ENCODE measurements around the gene MAL.
"Not testable (repeated sequence)": the region's sequence is repeated elsewhere in the genome, so short reads cannot be mapped to it uniquely, and the experiment has no call there.

Gene MAL

DNA sequence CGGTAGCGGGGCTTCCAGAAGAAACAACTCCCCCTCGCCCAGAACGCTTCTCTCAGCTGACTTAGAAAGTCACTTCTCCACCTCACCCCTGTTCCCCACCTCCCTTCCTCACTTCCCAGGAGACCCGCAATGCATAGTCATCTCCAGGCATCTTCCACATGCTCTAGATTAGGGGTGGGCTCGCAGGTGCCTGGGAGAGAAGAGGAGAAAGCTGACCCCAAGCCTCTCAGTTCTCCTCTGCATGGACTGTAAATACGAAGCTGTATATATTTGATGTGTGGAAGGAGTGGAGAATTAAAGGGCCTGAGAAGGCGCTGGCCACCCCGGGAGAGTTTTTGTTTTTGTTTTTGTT, 1.8 kb downstream of the MAL start:
- Mint-ChIP-seq H3K27ac (no peak overlapping the region), H3K27me3 (peaks cover 50 to 73% of the 10 kb centered on the region in 2 donors)

DNA sequence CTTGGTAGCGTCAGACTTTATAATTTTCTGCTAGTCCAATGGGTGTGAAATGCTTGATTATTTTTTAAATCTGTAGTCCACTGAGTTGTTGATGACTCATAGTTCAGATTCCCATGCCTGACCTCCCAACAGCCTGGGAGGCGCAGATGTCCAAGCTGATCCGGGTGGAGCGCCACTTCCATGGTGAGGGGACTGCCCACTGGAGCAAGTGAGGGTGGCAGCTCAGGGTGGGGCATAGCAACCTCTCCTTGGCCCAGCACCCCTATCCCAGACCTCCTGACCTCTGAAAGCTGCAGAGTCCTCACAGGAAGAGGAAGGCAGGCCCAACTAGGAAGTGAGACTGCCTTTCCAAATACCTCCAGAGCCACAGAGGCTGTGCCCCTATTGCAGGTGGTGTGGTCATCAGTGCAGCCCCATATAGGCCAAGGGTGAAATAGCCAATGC, 4.4 kb downstream of the MAL start:
- H3K4me3 Mint-ChIP-seq = no peak overlapping the region
- H3K36me3 Mint-ChIP-seq = no peaks in the 10 kb centered on the region
- peaks cover 28 to 54% of the 10 kb centered on the region in 2 donors for H3K27me3 Mint-ChIP-seq
- H3K4me1 Mint-ChIP-seq = peaks cover 5 to 14% of the 10 kb centered on the region in 2 donors
- H3K27ac Mint-ChIP-seq = no peak overlapping the region
- DNase-seq = no peak
- no peaks in the 10 kb centered on the region for H3K9me3 Mint-ChIP-seq
- ATAC-seq (replicated peaks) = no peak

More for the DNA sequence above, 1.8 kb downstream of the MAL start:
- Mint-ChIP-seq H3K4me1 (peaks cover 5 to 14% of the 10 kb centered on the region in 2 donors), H3K4me3 (no peak overlapping the region), H3K9me3 (no peaks in the 10 kb centered on the region), H3K36me3 (no peaks in the 10 kb centered on the region)
- DNase-seq = no peak
- ATAC-seq (replicated peaks) = no peak

DNA sequence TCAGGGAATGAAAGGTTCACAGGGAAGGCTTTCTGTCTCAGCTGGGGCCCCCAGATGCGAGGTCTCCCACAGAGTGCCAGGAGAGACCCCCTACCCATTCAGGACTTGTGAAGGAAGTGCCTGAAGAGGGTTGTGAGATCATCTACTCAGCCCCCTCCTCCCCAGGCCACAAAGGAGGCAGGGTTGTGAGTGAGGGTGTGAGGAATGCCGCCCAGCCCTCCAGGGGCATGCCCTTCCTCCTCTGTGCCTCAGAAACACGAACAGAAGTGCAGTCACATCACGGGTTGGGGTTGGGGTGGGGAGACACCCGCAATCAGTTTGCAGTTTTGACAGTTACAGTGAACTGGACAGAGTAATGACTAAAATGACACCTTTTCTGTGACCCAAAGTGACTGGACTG, 5.0 kb downstream of the MAL start:
- Mint-ChIP-seq H3K4me3 (no peak overlapping the region), H3K27ac (no peak overlapping the region), H3K36me3 (no peaks in the 10 kb centered on the region), H3K9me3 (no peaks in the 10 kb centered on the region), H3K27me3 (peaks cover 28 to 51% of the 10 kb centered on the region in 2 donors), H3K4me1 (peaks cover 5 to 14% of the 10 kb centered on the region in 2 donors)
- DNase-seq (no peak), ATAC-seq (replicated peaks) (no peak)

DNA sequence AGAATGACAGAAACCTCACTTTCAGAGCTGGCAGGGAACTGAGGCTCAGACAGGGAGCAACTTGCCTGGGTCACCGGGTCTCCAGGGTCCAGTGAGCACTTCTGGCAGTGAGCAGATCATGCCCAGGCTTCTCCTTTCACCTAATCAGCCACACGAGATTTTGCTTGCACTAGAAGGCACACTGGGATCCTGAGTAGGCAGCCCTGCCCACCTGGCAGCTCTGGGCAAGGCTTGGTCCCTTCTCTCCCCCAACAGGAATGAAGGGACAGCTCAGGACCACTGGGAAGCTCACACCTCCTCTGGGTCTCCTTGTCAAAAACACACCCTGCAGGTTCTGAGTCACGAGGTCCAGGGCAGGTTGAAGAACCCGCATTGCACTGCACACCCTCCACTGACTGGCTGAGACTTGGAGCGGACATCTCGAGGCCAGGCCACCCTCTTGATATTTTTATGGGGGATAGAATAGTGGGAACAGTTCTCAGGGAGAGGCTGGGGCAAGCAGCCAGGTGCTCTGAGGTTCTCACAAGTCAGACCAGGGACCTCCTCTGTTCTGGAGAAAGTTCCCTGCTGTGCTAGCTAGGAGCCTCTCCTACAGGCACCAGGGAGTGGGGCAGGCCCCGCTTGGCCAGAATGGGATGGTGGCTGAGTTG, 5.7 kb downstream of the MAL start:
- H3K4me1 Mint-ChIP-seq = peaks cover 0 to 7% of the 10 kb centered on the region in 2 donors
- ATAC-seq (replicated peaks) = no peak

GRCh38 chr2:95031726-95032116, 6.2 kb downstream of the MAL start:
- Mint-ChIP-seq H3K27ac (peak overlapping the region; percentile 31), H3K4me1 (peaks cover 0 to 1% of the 10 kb centered on the region in 2 donors), H3K9me3 (peaks cover 3 to 4% of the 10 kb centered on the region in 2 donors), H3K36me3 (no peaks in the 10 kb centered on the region), H3K4me3 (no peak overlapping the region), H3K27me3 (peaks cover 17 to 38% of the 10 kb centered on the region in 2 donors)
- DNase-seq = no peak
- no peak for ATAC-seq (replicated peaks)

More for the DNA sequence above, 5.7 kb downstream of the MAL start:
- Mint-ChIP-seq H3K27me3 (peaks cover 22 to 44% of the 10 kb centered on the region in 2 donors), H3K9me3 (no peaks in the 10 kb centered on the region), H3K36me3 (no peaks in the 10 kb centered on the region), H3K27ac (peak overlapping the region; percentile 31), H3K4me3 (no peak overlapping the region)
- DNase-seq = no peak

- H3K27ac Mint-ChIP-seq = no peak overlapping the region
- DNase-seq (no peak), ATAC-seq (replicated peaks) (no peak)
- H3K9me3 Mint-ChIP-seq = peaks cover 7 to 10% of the 10 kb centered on the region in 2 donors
- H3K4me3 Mint-ChIP-seq = no peak overlapping the region
- peaks cover 11 to 32% of the 10 kb centered on the region in 2 donors for H3K27me3 Mint-ChIP-seq
- no peaks in the 10 kb centered on the region for H3K4me1 Mint-ChIP-seq
- H3K36me3 Mint-ChIP-seq = no peaks in the 10 kb centered on the region
These were observed 6.8 kb downstream of the MAL start for GRCh38 chr2:95032341-95032740.

DNA sequence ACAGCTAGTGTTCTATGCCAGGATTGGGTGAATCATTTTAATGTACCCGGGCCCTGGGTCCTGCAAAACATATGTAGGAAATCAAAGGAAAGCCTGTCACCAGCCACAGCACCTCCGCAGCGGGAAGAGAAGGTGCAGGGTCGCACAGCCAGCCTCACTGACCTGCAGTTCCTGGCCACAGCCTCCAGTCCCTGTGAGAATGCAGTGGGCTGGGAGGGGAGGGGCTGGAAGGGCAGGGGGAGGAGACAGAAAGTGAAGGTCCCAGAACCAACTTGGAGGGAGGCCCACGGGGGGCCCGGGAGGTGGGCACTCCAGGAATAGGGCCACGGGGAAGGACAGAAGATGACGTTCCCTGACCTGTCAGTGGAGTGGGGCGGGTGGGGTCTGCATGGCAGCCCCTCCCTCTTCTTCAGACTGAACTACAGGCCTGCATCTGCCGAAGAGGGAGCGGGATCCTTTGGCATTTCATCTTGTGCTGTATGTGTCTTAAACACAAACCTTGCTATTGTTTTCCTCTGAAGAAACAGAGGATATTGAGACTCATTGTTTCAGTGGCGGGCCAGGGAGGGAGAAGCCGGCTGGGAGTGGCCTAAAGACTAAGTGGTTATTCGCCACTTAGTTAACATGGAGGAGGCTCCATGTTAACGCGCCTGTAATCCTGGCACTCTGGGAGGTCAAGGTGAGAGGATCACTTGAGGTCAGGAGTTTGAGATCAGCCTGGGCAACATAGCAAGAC, 7.5 kb downstream of the MAL start:
- no peaks in the 10 kb centered on the region for H3K4me1 Mint-ChIP-seq
- no peaks in the 10 kb centered on the region for H3K36me3 Mint-ChIP-seq
- peaks cover 14 to 17% of the 10 kb centered on the region in 2 donors for H3K9me3 Mint-ChIP-seq
- DNase-seq (no peak), ATAC-seq (replicated peaks) (no peak)
- no peak overlapping the region for H3K27ac Mint-ChIP-seq
- no peak overlapping the region for H3K4me3 Mint-ChIP-seq
- H3K27me3 Mint-ChIP-seq = peaks cover 7 to 27% of the 10 kb centered on the region in 2 donors

- ATAC-seq (replicated peaks) (no peak), DNase-seq (no peak)
- H3K27ac Mint-ChIP-seq = no peak overlapping the region
- peaks cover 15 to 27% of the 10 kb centered on the region in 2 donors for H3K27me3 Mint-ChIP-seq
- H3K36me3 Mint-ChIP-seq = peaks cover 0 to 2% of the 10 kb centered on the region in 2 donors
- peaks cover 26 to 28% of the 10 kb centered on the region in 2 donors for H3K9me3 Mint-ChIP-seq
- H3K4me1 Mint-ChIP-seq = no peaks in the 10 kb centered on the region
- H3K4me3 Mint-ChIP-seq = no peak overlapping the region
These were observed 8.7 kb downstream of the MAL start for GRCh38 chr2:95034221-95034620.

DNA sequence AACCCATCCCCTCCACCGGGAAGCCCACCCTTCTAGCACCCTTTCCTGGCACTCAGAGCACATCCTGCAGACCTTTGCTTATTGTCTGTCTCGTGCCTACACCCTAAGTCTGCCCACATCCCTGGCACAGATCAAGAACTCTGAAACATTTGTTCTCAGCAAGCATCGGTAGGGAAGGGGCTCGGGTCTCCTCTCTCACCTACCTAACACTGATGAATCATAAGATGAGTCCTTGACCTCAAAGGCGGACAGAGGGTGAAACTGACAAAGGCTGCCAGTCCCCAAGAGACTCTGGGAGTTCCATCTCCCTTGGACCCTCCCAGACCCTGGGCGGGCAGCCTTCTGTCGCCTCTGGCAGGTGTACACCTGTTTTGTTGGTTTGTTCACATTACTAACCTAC, 9.3 kb downstream of the MAL start:
- Mint-ChIP-seq H3K4me3 (no peak overlapping the region), H3K36me3 (peaks cover 0 to 2% of the 10 kb centered on the region in 2 donors), H3K4me1 (no peaks in the 10 kb centered on the region), H3K27me3 (peaks cover 16 to 27% of the 10 kb centered on the region in 2 donors), H3K9me3 (peaks cover 29 to 32% of the 10 kb centered on the region in 2 donors), H3K27ac (no peak overlapping the region)
- ATAC-seq (replicated peaks) (no peak), DNase-seq (no peak)

GRCh38 chr2:95036596-95037383, 11.3 kb downstream of the MAL start:
- Mint-ChIP-seq H3K9me3 (peaks cover 30 to 35% of the 10 kb centered on the region in 2 donors), H3K36me3 (peaks cover 0 to 2% of the 10 kb centered on the region in 2 donors), H3K27ac (peak overlapping the region; percentile 0), H3K27me3 (peaks cover 10 to 11% of the 10 kb centered on the region in 2 donors), H3K4me3 (no peak overlapping the region), H3K4me1 (no peaks in the 10 kb centered on the region)
- DNase-seq (no peak), ATAC-seq (replicated peaks) (no peak)

DNA sequence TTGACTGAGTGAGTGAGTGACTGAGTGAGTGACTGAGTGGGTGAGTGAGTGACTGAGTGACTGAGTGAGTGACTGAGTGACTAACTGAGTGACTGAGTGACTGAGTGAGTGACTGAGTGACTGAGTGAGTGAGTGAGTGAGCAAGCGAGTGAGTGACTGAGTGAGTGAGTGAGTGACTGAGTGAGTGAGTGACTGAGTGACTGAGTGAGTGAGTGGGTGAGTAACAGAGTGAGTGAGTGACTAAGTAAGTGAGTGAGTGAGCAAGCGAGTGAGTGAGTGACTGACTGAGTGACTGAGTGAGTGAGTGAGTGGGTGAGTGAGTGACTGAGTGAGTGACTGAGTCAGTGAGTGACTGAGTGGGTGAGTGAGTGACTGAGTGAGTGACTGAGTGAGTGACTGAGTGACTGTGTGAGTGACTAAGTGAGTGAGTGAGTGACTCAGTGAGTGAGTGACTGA, 11.9 kb downstream of the MAL start:
- Mint-ChIP-seq H3K27ac (no peak overlapping the region), H3K9me3 (peaks cover 30 to 35% of the 10 kb centered on the region in 2 donors), H3K36me3 (peaks cover 0 to 2% of the 10 kb centered on the region in 2 donors), H3K4me3 (no peak overlapping the region), H3K27me3 (peaks cover 5 to 10% of the 10 kb centered on the region in 2 donors), H3K4me1 (no peaks in the 10 kb centered on the region)
- ATAC-seq (replicated peaks) = no peak
- DNase-seq = no peak

- H3K27ac Mint-ChIP-seq; H3K36me3 Mint-ChIP-seq; ATAC-seq (replicated peaks); DNase-seq; H3K4me1 Mint-ChIP-seq; H3K4me3 Mint-ChIP-seq: not testable (repeated sequence)
- H3K27me3 Mint-ChIP-seq = peaks cover 3 to 12% of the 10 kb centered on the region in 2 donors
- peaks cover 30 to 35% of the 10 kb centered on the region in 2 donors for H3K9me3 Mint-ChIP-seq
These were observed 12.5 kb downstream of the MAL start for GRCh38 chr2:95037841-95038585.

DNA sequence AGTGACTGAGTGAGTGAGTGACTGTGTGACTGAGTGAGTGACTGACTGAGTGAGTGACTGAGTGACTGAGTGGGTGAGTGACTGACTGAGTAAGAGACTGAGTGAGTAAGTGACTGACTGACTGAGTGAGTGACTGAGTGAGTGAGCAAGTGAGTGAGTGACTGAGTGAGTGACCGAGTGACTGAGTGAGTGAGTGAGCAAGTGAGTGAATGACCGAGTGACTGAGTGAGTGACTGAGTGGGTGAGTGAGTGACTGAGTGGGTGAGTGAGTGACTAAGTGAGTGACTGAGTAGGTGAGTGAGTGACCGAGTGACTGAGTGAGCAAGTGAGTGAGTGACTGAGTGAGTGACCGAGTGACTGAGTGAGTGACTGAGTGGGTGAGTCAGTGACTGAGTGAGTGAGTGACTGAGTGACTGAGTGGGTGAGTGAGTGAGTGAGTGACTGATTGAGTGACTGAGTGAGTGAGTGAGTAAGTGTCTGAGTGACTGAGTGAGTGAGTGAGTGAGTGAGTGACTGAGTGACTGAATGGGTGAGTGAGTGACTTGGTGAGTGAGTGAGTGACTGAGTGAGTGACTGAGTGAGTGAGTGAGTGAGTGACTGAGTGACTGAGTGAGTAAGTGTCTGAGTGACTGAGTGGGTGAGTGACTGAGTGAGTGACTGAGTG, 13.3 kb downstream of the MAL start:
- Mint-ChIP-seq H3K36me3 (peaks cover 0 to 2% of the 10 kb centered on the region in 2 donors), H3K9me3 (peaks cover 30 to 35% of the 10 kb centered on the region in 2 donors), H3K4me3 (no peak overlapping the region), H3K27ac (no peak overlapping the region), H3K27me3 (peaks cover 11 to 17% of the 10 kb centered on the region in 2 donors), H3K4me1 (no peaks in the 10 kb centered on the region)
- DNase-seq (no peak), ATAC-seq (replicated peaks) (no peak)
